Measurements from ENCODE around the gene PLA2G2C. TPM values are rescaled to one million over a fixed set of nuclear protein-coding genes. Genes with fewer than 3 reads are reported as not detected.

PLA2G2C gene
- total and polyA plus RNA-seq, 2 of the 8 experiments (the other 6 are each of a cell fraction or from before 2014, with no cell fraction given) = not detected

DNA sequence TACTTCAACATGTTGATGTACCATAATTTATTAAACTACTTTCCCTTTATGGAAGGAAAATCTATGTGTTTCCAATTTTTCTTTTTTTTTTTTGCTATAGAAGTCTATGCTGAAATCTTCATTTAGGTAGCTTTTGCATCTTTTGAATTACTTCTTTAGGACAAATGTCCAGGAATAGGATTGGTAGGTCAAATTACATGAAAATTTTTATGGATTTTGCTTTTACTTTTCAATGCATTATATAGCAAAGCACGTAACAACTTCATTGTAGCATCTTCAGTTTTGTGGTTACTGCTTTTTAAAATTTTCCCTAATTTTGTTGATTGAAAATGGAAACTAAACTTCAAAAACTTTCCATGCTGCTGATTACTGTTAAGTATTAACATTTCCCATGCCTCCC, 12.0 kb upstream of the PLA2G2C start:
- H3K4ac ChIP-seq (replicated peaks; ENCODE audit: insufficient read length, low read depth, low read length) = no peak overlapping the region
- no peak for DNase-seq (ENCODE audit: low read depth in 1 of 2, low spot score in 2 of 2)
- no peak overlapping the region for H2BK20ac ChIP-seq (ENCODE audit: low read length)
- H3K9me3 ChIP-seq (ENCODE audit: insufficient read depth in 2 of 2, low read depth in 1 of 2, low read length in 1 of 2) = no peaks in the 10 kb centered on the region
- H3K79me2 ChIP-seq (ENCODE audit: control insufficient read depth in 1 of 2, insufficient read depth in 2 of 2, low read length in 2 of 2) = no peaks in the 10 kb centered on the region
- TF ChIP-seq HDAC2 (IDR thresholded peaks at IDR 0.05; ENCODE audit: borderline replicate concordance in 1 of 2, low read depth in 2 of 2, low read length in 2 of 2) = no peak
- H4K20me1 ChIP-seq (replicated peaks in 1 of 2; ENCODE audit: control insufficient read depth in 1 of 2, insufficient read depth in 2 of 2, low read length in 2 of 2) = no peaks in the 10 kb centered on the region
- CTCF ChIA-PET (ENCODE audit: partially characterized antibody) = no interaction called here
- H3K36me3 ChIP-seq (ENCODE audit: control insufficient read depth in 2 of 4, insufficient read depth in 4 of 4, low read length in 3 of 4) = no peaks in the 10 kb centered on the region
- no peak overlapping the region for H3K27ac ChIP-seq (ENCODE audit: low read depth, low read length)
- no peaks in the 10 kb centered on the region for H3K23me2 ChIP-seq (ENCODE audit: low read depth, low read length)
- 100% methylated on average over 1 of the region's 1 CpG; no CpG with 5 or more reads in 1 of the 2 experiments for WGBS, 2 experiments (ENCODE audit: extremely low coverage in 1 of 2, insufficient coverage in 1 of 2, insufficient read length in 1 of 2, insufficient replicate concordance in 2 of 2, low coverage in 1 of 2, low lambda C conversion rate in 2 of 2, missing lambda C conversion rate in 1 of 2)
- no peak overlapping the region for H2AK5ac ChIP-seq (ENCODE audit: low read depth, low read length)
- no peak overlapping the region for H4K91ac ChIP-seq (replicated peaks; ENCODE audit: insufficient read length, low read length)
- no peak overlapping the region for H2BK15ac ChIP-seq (ENCODE audit: low read length)
- no peak overlapping the region for H3K4me2 ChIP-seq (ENCODE audit: insufficient read depth in 1 of 2, low read depth in 2 of 2, low read length in 2 of 2)
- H2BK12ac ChIP-seq (ENCODE audit: low read depth, low read length) = no peak overlapping the region
- H3K23ac ChIP-seq (ENCODE audit: insufficient read length) = no peak overlapping the region
- POLR2A ChIA-PET (ENCODE audit: partially characterized antibody) = no interaction called here
- no peaks in the 10 kb centered on the region for H3K79me1 ChIP-seq (ENCODE audit: low read depth, low read length)
- no peak overlapping the region for H4K5ac ChIP-seq (ENCODE audit: insufficient read length, low read depth, low read length)
- H3K4me3 ChIP-seq (ENCODE audit: extremely low read depth in 1 of 4, insufficient read depth in 2 of 4, low read depth in 3 of 4, low read length in 4 of 4) = no peak overlapping the region
- no peak overlapping the region for H2AFZ ChIP-seq (ENCODE audit: low read length)
- H4K8ac ChIP-seq (ENCODE audit: extremely low read depth, insufficient read depth, low read length) = no peak overlapping the region
- H3K56ac ChIP-seq (replicated peaks; ENCODE audit: insufficient read length, low read depth, low read length) = no peak overlapping the region
- FAIRE-seq = no peak
- H3K4me1 ChIP-seq (replicated peaks in 1 of 4; ENCODE audit: control insufficient read depth in 3 of 4, insufficient read depth in 4 of 4, low read length in 3 of 4) = peaks cover 0 to 7% (median under 1%) of the 10 kb centered on the region in 4 experiments; a peak in 4 of 7 replicates
- no peak overlapping the region for H2BK5ac ChIP-seq (ENCODE audit: low read depth, low read length)
- no peak overlapping the region for H3K14ac ChIP-seq (ENCODE audit: insufficient read length)
- no peak overlapping the region for H3K9ac ChIP-seq (replicated peaks in 1 of 4; ENCODE audit: extremely low read depth in 1 of 4, low read depth in 3 of 4, low read length in 3 of 4)
- H3K18ac ChIP-seq (ENCODE audit: extremely low read depth, low read length) = no peak overlapping the region
- no peak overlapping the region for H2BK120ac ChIP-seq (replicated peaks; ENCODE audit: low read depth, low read length)
- no peaks in the 10 kb centered on the region; a peak in 1 of 7 replicates for H3K27me3 ChIP-seq (replicated peaks in 1 of 4; ENCODE audit: control insufficient read depth in 3 of 4, extremely low read depth in 1 of 4, insufficient read depth in 3 of 4, low read length in 3 of 4)

All from H1 (cell line).